ENCODE data around the gene PDK1.

Gene PDK1

GRCh38 chr2:172600557-172601008 is 44.7 kb downstream of the PDK1 start:
- DNase-seq = peak; percentile 75

- no peak for DNase-seq
Measured at GRCh38 chr2:172606285-172606684, 50.4 kb downstream of the PDK1 start.

- DNase-seq = no peak
Measured at GRCh38 chr2:172607379-172607928, 51.6 kb downstream of the PDK1 start.

- no peak for DNase-seq
Measured at GRCh38 chr2:172609488-172609887, 53.6 kb downstream of the PDK1 start.

- DNase-seq = no peak
Measured at GRCh38 chr2:172612051-172612450, 56.2 kb downstream of the PDK1 start.

GRCh38 chr2:172613040-172613439 is 57.1 kb downstream of the PDK1 start:
- no peak for DNase-seq

GRCh38 chr2:172613615-172614231 is 57.8 kb downstream of the PDK1 start:
- DNase-seq = no peak

- DNase-seq = no peak
Measured at GRCh38 chr2:172614932-172615331, 59.0 kb downstream of the PDK1 start.

- no peak for DNase-seq
Measured at GRCh38 chr2:172615727-172616261, 59.9 kb downstream of the PDK1 start.

- no peak for DNase-seq
Measured at GRCh38 chr2:172617115-172617514, 61.2 kb downstream of the PDK1 start.

- DNase-seq = peak; percentile 17
Measured at GRCh38 chr2:172623249-172623965, 67.5 kb downstream of the PDK1 start.

- no peak for DNase-seq
Measured at GRCh38 chr2:172624996-172625395, 69.1 kb downstream of the PDK1 start.

- no peak for DNase-seq
Measured at GRCh38 chr2:172627181-172627580, 71.3 kb downstream of the PDK1 start.

GRCh38 chr2:172628085-172628484 is 72.2 kb downstream of the PDK1 start:
- no peak for DNase-seq

- DNase-seq = no peak
Measured at GRCh38 chr2:172629586-172629985, 73.7 kb downstream of the PDK1 start.

GRCh38 chr2:172630181-172630580 is 74.3 kb downstream of the PDK1 start:
- DNase-seq = no peak

GRCh38 chr2:172634477-172634876 is 78.6 kb downstream of the PDK1 start:
- no peak for DNase-seq

GRCh38 chr2:172635548-172635947 is 79.7 kb downstream of the PDK1 start:
- no peak for DNase-seq

GRCh38 chr2:172639256-172639655 is 83.4 kb downstream of the PDK1 start:
- no peak for DNase-seq

- DNase-seq = peak; percentile 13
Measured at GRCh38 chr2:172639823-172640222, 83.9 kb downstream of the PDK1 start.

GRCh38 chr2:172640389-172640788 is 84.5 kb downstream of the PDK1 start:
- DNase-seq = no peak

- DNase-seq = no peak
Measured at GRCh38 chr2:172642301-172643020, 86.6 kb downstream of the PDK1 start.

- no peak for DNase-seq
Measured at GRCh38 chr2:172643142-172643541, 87.3 kb downstream of the PDK1 start.

All from hematopoietic multipotent progenitor cell treated with erythropoietin and hydrocortisone succinate and interleukin-3 and kit ligand, for 8 days (in vitro differentiated cells).